ENCODE measurements around the gene UNC93B1. TPM values are rescaled to one million over a fixed set of nuclear protein-coding genes. Genes with fewer than 3 reads are reported as not detected.
"Not testable (repeated sequence)": the region's sequence is repeated elsewhere in the genome, so short reads cannot be mapped to it uniquely, and the experiment has no call there.

Gene UNC93B1
- total RNA-seq, 2 experiments from 2014 or later: 44.0 to 52.1 TPM

DNA sequence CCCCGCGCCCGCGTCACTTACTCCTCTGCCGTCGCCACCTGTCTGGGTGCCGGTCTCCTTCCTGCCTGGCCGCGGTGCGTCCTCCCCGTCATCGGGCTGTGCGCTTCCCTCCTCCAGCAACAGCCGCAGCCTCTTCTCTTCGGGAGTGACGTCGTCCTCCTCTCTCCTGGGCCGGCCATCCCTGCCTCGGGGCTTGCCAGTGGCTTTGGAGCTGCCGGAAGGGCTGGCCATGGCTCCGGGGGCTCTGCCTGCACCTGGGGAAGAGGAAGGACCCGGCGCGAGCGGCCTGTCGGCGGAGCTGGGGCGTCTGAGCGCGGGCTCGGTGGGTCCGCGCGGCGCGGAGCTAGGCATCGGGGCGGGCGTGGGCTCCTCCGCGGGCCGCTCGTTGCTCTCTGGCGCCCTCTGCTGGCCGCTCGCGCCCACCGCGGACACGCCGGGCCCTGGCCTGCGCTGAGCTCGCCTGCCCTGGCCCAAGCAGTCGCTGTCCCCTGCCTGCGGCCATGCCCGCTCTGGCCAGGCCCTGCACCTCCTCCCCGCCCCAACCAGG is 48.4 kb downstream of the UNC93B1 start:
- CTCF ChIA-PET (ENCODE audit: unreplicated experiment); H3K36me3 ChIP-seq (ENCODE audit: insufficient read depth, low read length); H3K9me2 ChIP-seq (ENCODE audit: insufficient read depth, low read length); H4K20me1 ChIP-seq (ENCODE audit: insufficient read depth, low read length); POLR2A ChIA-PET; H3K79me2 ChIP-seq (ENCODE audit: insufficient read depth, low read depth, low read length); H3K9me3 ChIP-seq (ENCODE audit: low read length); BruUV-seq (replicated peaks); intact Hi-C loops (cut with micrococcal nuclease; ENCODE audit: unreplicated experiment); H3K27ac ChIP-seq (ENCODE audit: low read depth, low read length, poor library complexity, severe bottlenecking); H3K4me1 ChIP-seq (ENCODE audit: insufficient read depth, low read length, poor library complexity, severe bottlenecking): not testable (repeated sequence)
- DNase-seq (ENCODE audit: low spot score): peak; percentile 63
- H2AFZ ChIP-seq (ENCODE audit: low read length): peak overlapping the region; percentile 72; the same call in 1 of the 2 replicates
- H3K4me2 ChIP-seq (ENCODE audit: low read length): peak overlapping the region; percentile 84
- H3K4me3 ChIP-seq (ENCODE audit: low read depth, low read length, poor library complexity, severe bottlenecking): peak overlapping the region; percentile 61
- TF ChIP-seq CTCF (conservative IDR thresholded peaks at IDR 0.05; ENCODE audit: low read length): peak; percentile 73

DNA sequence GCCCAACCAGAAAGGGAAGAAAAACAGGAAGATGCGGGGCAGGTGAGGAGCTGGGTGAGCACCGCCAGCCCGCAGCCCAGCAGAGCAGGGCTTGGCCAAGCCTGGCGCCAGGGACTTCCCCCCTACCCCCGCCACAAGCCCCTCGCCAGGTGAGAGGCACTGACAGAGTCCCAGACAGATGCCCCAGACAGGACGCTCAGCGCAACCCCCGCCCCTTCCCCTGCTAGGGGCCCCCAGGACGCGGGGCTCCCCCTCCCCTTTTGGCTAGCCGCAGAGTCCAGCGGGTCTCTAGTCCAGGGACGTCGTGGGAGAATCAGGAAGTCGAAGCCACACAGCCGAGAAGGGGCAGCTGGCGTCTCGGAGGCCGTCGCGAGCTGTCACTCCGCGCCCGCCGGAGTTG is 48.9 kb downstream of the UNC93B1 start:
- CTCF ChIA-PET (ENCODE audit: unreplicated experiment); H3K4me1 ChIP-seq (ENCODE audit: insufficient read depth, low read length, poor library complexity, severe bottlenecking); H4K20me1 ChIP-seq (ENCODE audit: insufficient read depth, low read length); POLR2A ChIA-PET; H3K36me3 ChIP-seq (ENCODE audit: insufficient read depth, low read length); H2AFZ ChIP-seq (ENCODE audit: low read length); intact Hi-C loops (cut with micrococcal nuclease; ENCODE audit: unreplicated experiment); H3K9me3 ChIP-seq (ENCODE audit: low read length); BruUV-seq (replicated peaks); H3K9me2 ChIP-seq (ENCODE audit: insufficient read depth, low read length); H3K27ac ChIP-seq (ENCODE audit: low read depth, low read length, poor library complexity, severe bottlenecking); H3K79me2 ChIP-seq (ENCODE audit: insufficient read depth, low read depth, low read length); DNase-seq (ENCODE audit: low spot score): not testable (repeated sequence)
- H3K4me3 ChIP-seq (ENCODE audit: low read depth, low read length, poor library complexity, severe bottlenecking): peak overlapping the region; percentile 61
- peak overlapping the region; percentile 84 for H3K4me2 ChIP-seq (ENCODE audit: low read length)

DNA sequence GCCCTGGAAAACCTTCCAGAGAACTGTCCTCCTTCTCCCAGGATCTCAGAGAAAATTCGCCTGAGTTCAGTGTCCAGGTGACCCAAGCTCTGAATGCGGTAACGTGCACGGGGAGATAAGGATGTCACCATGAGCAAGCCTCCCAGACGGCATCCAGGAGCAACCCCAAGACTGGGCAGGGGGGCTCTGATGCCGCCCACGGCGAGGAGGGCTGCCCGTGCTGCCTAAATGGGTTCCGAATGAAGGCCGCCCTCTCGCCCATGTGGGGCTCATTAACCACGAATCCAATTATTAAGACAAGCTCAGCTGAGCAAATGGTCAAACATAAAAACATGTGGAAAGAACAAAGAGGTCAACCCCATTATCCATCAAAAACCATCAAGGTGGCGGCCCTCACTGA is 49.6 kb downstream of the UNC93B1 start:
- H3K4me3 ChIP-seq (ENCODE audit: low read depth, low read length, poor library complexity, severe bottlenecking); H2AFZ ChIP-seq (ENCODE audit: low read length); H3K27ac ChIP-seq (ENCODE audit: low read depth, low read length, poor library complexity, severe bottlenecking); H3K9me3 ChIP-seq (ENCODE audit: low read length); H3K36me3 ChIP-seq (ENCODE audit: insufficient read depth, low read length); DNase-seq (ENCODE audit: low spot score); H3K9me2 ChIP-seq (ENCODE audit: insufficient read depth, low read length); BruUV-seq (replicated peaks); H4K20me1 ChIP-seq (ENCODE audit: insufficient read depth, low read length); H3K4me1 ChIP-seq (ENCODE audit: insufficient read depth, low read length, poor library complexity, severe bottlenecking); CTCF ChIA-PET (ENCODE audit: unreplicated experiment); H3K79me2 ChIP-seq (ENCODE audit: insufficient read depth, low read depth, low read length); H3K4me2 ChIP-seq (ENCODE audit: low read length); POLR2A ChIA-PET; intact Hi-C loops (cut with micrococcal nuclease; ENCODE audit: unreplicated experiment): not testable (repeated sequence)

- H3K4me2 ChIP-seq (ENCODE audit: low read length); H3K27ac ChIP-seq (ENCODE audit: low read depth, low read length, poor library complexity, severe bottlenecking); H4K20me1 ChIP-seq (ENCODE audit: insufficient read depth, low read length); H3K4me1 ChIP-seq (ENCODE audit: insufficient read depth, low read length, poor library complexity, severe bottlenecking); DNase-seq (ENCODE audit: low spot score); intact Hi-C loops (cut with micrococcal nuclease; ENCODE audit: unreplicated experiment); H3K4me3 ChIP-seq (ENCODE audit: low read depth, low read length, poor library complexity, severe bottlenecking); H2AFZ ChIP-seq (ENCODE audit: low read length); H3K9me2 ChIP-seq (ENCODE audit: insufficient read depth, low read length); H3K9me3 ChIP-seq (ENCODE audit: low read length); CTCF ChIA-PET (ENCODE audit: unreplicated experiment); POLR2A ChIA-PET; BruUV-seq (replicated peaks); H3K79me2 ChIP-seq (ENCODE audit: insufficient read depth, low read depth, low read length); H3K36me3 ChIP-seq (ENCODE audit: insufficient read depth, low read length): not testable (repeated sequence)
These were observed 53.2 kb downstream of the UNC93B1 start for GRCh38 chr11:67950705-67951104.

GRCh38 chr11:67947785-67948184 is 56.1 kb downstream of the UNC93B1 start:
- CTCF ChIA-PET (ENCODE audit: unreplicated experiment); H4K20me1 ChIP-seq (ENCODE audit: insufficient read depth, low read length); H2AFZ ChIP-seq (ENCODE audit: low read length); H3K79me2 ChIP-seq (ENCODE audit: insufficient read depth, low read depth, low read length); BruUV-seq (replicated peaks); intact Hi-C loops (cut with micrococcal nuclease; ENCODE audit: unreplicated experiment); H3K4me2 ChIP-seq (ENCODE audit: low read length); H3K27ac ChIP-seq (ENCODE audit: low read depth, low read length, poor library complexity, severe bottlenecking); H3K4me3 ChIP-seq (ENCODE audit: low read depth, low read length, poor library complexity, severe bottlenecking); H3K36me3 ChIP-seq (ENCODE audit: insufficient read depth, low read length); H3K9me3 ChIP-seq (ENCODE audit: low read length); DNase-seq (ENCODE audit: low spot score); POLR2A ChIA-PET; H3K4me1 ChIP-seq (ENCODE audit: insufficient read depth, low read length, poor library complexity, severe bottlenecking); H3K9me2 ChIP-seq (ENCODE audit: insufficient read depth, low read length): not testable (repeated sequence)

- H2AFZ ChIP-seq (ENCODE audit: low read length); H3K36me3 ChIP-seq (ENCODE audit: insufficient read depth, low read length); H3K4me3 ChIP-seq (ENCODE audit: low read depth, low read length, poor library complexity, severe bottlenecking); POLR2A ChIA-PET; DNase-seq (ENCODE audit: low spot score); H3K9me3 ChIP-seq (ENCODE audit: low read length); intact Hi-C loops (cut with micrococcal nuclease; ENCODE audit: unreplicated experiment); H3K4me2 ChIP-seq (ENCODE audit: low read length); H3K9me2 ChIP-seq (ENCODE audit: insufficient read depth, low read length); H3K4me1 ChIP-seq (ENCODE audit: insufficient read depth, low read length, poor library complexity, severe bottlenecking); CTCF ChIA-PET (ENCODE audit: unreplicated experiment); H3K79me2 ChIP-seq (ENCODE audit: insufficient read depth, low read depth, low read length); BruUV-seq (replicated peaks); H4K20me1 ChIP-seq (ENCODE audit: insufficient read depth, low read length); H3K27ac ChIP-seq (ENCODE audit: low read depth, low read length, poor library complexity, severe bottlenecking): not testable (repeated sequence)
These were observed 57.5 kb downstream of the UNC93B1 start for GRCh38 chr11:67946403-67946802.
